Measurements from ENCODE around the gene ERAP2.
"Not testable (repeated sequence)": the region's sequence is repeated elsewhere in the genome, so short reads cannot be mapped to it uniquely, and the experiment has no call there.

The ERAP2 gene

GRCh38 chr5:96901384-96901783, 25.1 kb downstream of the ERAP2 start:
- DNase-seq: no peak

GRCh38 chr5:96901841-96902240, 25.5 kb downstream of the ERAP2 start:
- DNase-seq: no peak

GRCh38 chr5:96902876-96903275, 26.6 kb downstream of the ERAP2 start:
- no peak for DNase-seq

GRCh38 chr5:96903300-96903699, 27.0 kb downstream of the ERAP2 start:
- DNase-seq: no peak

GRCh38 chr5:96904054-96904931, 28.0 kb downstream of the ERAP2 start:
- peak; percentile 10 for DNase-seq

- DNase-seq: no peak
Observed at GRCh38 chr5:96905864-96906263, 29.6 kb downstream of the ERAP2 start.

- DNase-seq: no peak
Observed at GRCh38 chr5:96909003-96909402, 32.7 kb downstream of the ERAP2 start.

GRCh38 chr5:96909435-96909834, 33.1 kb downstream of the ERAP2 start:
- DNase-seq: no peak

- DNase-seq: no peak
Observed at GRCh38 chr5:96911139-96911538, 34.8 kb downstream of the ERAP2 start.

GRCh38 chr5:96913233-96913632, 36.9 kb downstream of the ERAP2 start:
- no peak for DNase-seq

GRCh38 chr5:96919754-96920197, 43.5 kb downstream of the ERAP2 start:
- no peak for DNase-seq

- DNase-seq: no peak
Observed at GRCh38 chr5:96920744-96921355, 44.5 kb downstream of the ERAP2 start.

- DNase-seq: no peak
Observed at GRCh38 chr5:96922499-96923244, 46.4 kb downstream of the ERAP2 start.

- DNase-seq: no peak
Observed at GRCh38 chr5:96924016-96924443, 47.7 kb downstream of the ERAP2 start.

GRCh38 chr5:96926276-96926675, 50.0 kb downstream of the ERAP2 start:
- no peak for DNase-seq

- DNase-seq: no peak
Observed at GRCh38 chr5:96927008-96927407, 50.7 kb downstream of the ERAP2 start.

GRCh38 chr5:96928931-96929708, 52.8 kb downstream of the ERAP2 start:
- no peak for DNase-seq

GRCh38 chr5:96930058-96930457, 53.8 kb downstream of the ERAP2 start:
- DNase-seq: no peak

GRCh38 chr5:96930589-96930988, 54.3 kb downstream of the ERAP2 start:
- DNase-seq: no peak

GRCh38 chr5:96931037-96931436, 54.7 kb downstream of the ERAP2 start:
- not testable (repeated sequence) for DNase-seq

- DNase-seq: no peak
Observed at GRCh38 chr5:96931605-96932004, 55.3 kb downstream of the ERAP2 start.

- DNase-seq: no peak
Observed at GRCh38 chr5:96932026-96932425, 55.7 kb downstream of the ERAP2 start.

All from RPMI8226 (cell line).